Activated CD8-positive, alpha-beta T cell treated with anti-CD3 and anti-CD28 coated beads, Interleukin-2, amount 10 ng/mL, durations not matched to agents 7 days and 5 days (primary cell): ENCODE data around the gene CMTM3. TPM values are rescaled to one million over a fixed set of nuclear protein-coding genes. Genes with fewer than 3 reads are reported as not detected.

Experiments
- ATAC-seq: fragments of 150-1000 bp; cut with Tn5 transposase; one replicate; pipeline ENCODE4 v1.10.0; 2021; ENCODE audit warnings: moderate library complexity
- CTCF ChIA-PET: fragments of 350-600 bp; sonication (Branson Sonifier 250); formaldehyde crosslinking; loops from one replicate; lab custom pipeline; 2021; ENCODE audit warnings: antibody characterized with exemption; lab: Charles Lee
- POLR2A ChIA-PET: fragments of 350-600 bp; sonication (Branson Sonifier 250); formaldehyde crosslinking; loops from one replicate; lab custom pipeline; 2021; ENCODE audit warnings: antibody characterized with exemption; lab: Charles Lee
- DNase-seq: peaks from one replicate; pipeline ENCODE4 v3.0.0-alpha.2; 2020
- H3K27ac Mint-ChIP-seq: one replicate; pipeline ENCODE4 v1.8.0; 2021; ENCODE audit warnings: mild to moderate bottlenecking, mixed read lengths
- H3K27me3 Mint-ChIP-seq: one replicate; pipeline ENCODE4 v1.8.0; 2021; ENCODE audit warnings: low read depth, mixed read lengths
- H3K36me3 Mint-ChIP-seq: one replicate; pipeline ENCODE4 v1.8.0; 2021; ENCODE audit warnings: low read depth, mixed read lengths
- H3K4me1 Mint-ChIP-seq: one replicate; pipeline ENCODE4 v1.8.0; 2021; ENCODE audit warnings: low read depth, mixed read lengths
- H3K4me3 Mint-ChIP-seq: one replicate; pipeline ENCODE4 v1.8.0; 2021; ENCODE audit warnings: mild to moderate bottlenecking, mixed read lengths
- H3K9me3 Mint-ChIP-seq: one replicate; pipeline ENCODE4 v1.8.0; 2022; ENCODE audit warnings: mixed read lengths; ENCODE audit not compliant: insufficient read depth
- total RNA-seq, 2 experiments: library from RNA; stranded (reverse); gene quantifications; one replicate each; pipeline ENCODE4 v1.2.3, GENCODE V29; 2021

CMTM3 gene
- total RNA-seq, 2 experiments from 2014 or later = 102 to 104 TPM

DNA sequence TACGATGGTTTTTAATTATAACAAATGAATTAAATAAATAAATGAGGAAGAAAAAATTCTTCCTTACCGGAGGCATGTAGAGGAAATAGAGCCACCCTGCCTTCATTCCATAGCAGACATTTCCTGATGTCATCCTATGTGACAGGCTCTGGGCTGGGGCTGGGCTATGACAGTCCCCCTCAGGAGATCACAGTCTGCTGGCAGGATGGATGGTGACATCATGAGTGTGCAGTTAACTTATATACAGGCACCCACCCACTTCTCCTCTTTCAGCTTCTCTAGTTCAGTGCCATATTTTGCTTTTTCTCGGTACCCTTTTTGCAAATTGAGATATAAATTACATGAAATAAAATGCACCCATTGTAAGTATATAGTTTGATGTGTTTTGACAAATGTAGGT lies 6.4 kb upstream of the CMTM3 start:
- DNase-seq (peak; percentile 64), ATAC-seq (peak; percentile 70)
- peaks cover 58% of the 10 kb centered on the region for H3K4me1 Mint-ChIP-seq
- peak overlapping the region; percentile 92 for H3K27ac Mint-ChIP-seq
- H3K9me3 Mint-ChIP-seq = peaks cover 5% of the 10 kb centered on the region
- peaks cover 15% of the 10 kb centered on the region for H3K36me3 Mint-ChIP-seq
- peak overlapping the region; percentile 30 for H3K4me3 Mint-ChIP-seq
- ChIA-PET POLR2A (interaction anchor here (0.6 to 2.4 kb wide), 8 partner anchors 10 to 190 kb away, joined by 3 to 9 read pairs (median 4); partner anchors contain the start of genes CKLF and CMTM2), CTCF (interaction anchor here (0.6 to 4.2 kb wide), 10 partner anchors 8 to 270 kb away, joined by 3 to 25 read pairs (median 6); no protein-coding TSS in a partner anchor)
- no peaks in the 10 kb centered on the region for H3K27me3 Mint-ChIP-seq

DNA sequence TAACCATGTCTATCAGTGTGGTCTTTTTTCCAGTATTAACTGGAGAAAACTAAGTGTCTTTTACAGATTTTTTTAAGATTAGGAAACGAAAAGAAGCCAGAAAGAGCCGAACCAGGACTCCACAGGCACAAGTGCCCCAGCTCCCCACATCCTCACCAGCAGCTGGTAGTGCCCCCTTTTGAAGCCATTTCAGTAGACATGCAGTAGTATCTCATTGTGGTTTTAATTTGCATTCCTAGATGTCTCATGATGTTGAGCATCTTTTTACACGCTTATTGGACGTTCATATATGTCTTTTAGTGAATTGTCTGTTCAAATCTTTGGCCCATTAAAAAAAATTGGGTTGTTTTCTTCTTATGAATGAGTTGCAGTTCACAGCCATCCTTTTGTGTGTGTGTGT lies 4.8 kb upstream of the CMTM3 start:
- peaks cover 15% of the 10 kb centered on the region for H3K36me3 Mint-ChIP-seq
- DNase-seq (peak; percentile 52), ATAC-seq (no peak)
- ChIA-PET POLR2A (interaction anchor here (1.0 kb wide), 1 partner anchor 47 kb away, joined by 3 read pairs; the partner anchor contains the start of gene CKLF), CTCF (interaction anchor here (1.2 to 3.2 kb wide), 3 partner anchors 9 to 77 kb away, joined by 3 to 25 read pairs (median 5); no protein-coding TSS in a partner anchor)
- no peaks in the 10 kb centered on the region for H3K9me3 Mint-ChIP-seq
- H3K4me1 Mint-ChIP-seq = peaks cover 63% of the 10 kb centered on the region
- H3K27ac Mint-ChIP-seq = peak overlapping the region; percentile 78
- no peaks in the 10 kb centered on the region for H3K27me3 Mint-ChIP-seq
- peak overlapping the region; percentile 16 for H3K4me3 Mint-ChIP-seq

GRCh38 chr16:66600477-66600876 lies 4.0 kb upstream of the CMTM3 start:
- Mint-ChIP-seq H3K9me3 (no peaks in the 10 kb centered on the region), H3K4me1 (peaks cover 59% of the 10 kb centered on the region), H3K27ac (peak overlapping the region; percentile 37), H3K27me3 (no peaks in the 10 kb centered on the region), H3K4me3 (no peak overlapping the region), H3K36me3 (peaks cover 15% of the 10 kb centered on the region)
- ATAC-seq = no peak
- CTCF ChIA-PET = interaction anchor here (1.4 kb wide), 2 partner anchors 8 to 10 kb away, joined by 4 to 5 read pairs; no protein-coding TSS in a partner anchor
- POLR2A ChIA-PET = no interaction called here
- no peak for DNase-seq

- Mint-ChIP-seq H3K4me1 (peaks cover 62% of the 10 kb centered on the region), H3K27ac (no peak overlapping the region), H3K9me3 (no peaks in the 10 kb centered on the region), H3K36me3 (peaks cover 21% of the 10 kb centered on the region), H3K27me3 (no peaks in the 10 kb centered on the region), H3K4me3 (no peak overlapping the region)
- CTCF ChIA-PET = interaction anchor here (1.4 kb wide), 1 partner anchor 11 kb away, joined by 4 read pairs; no protein-coding TSS in a partner anchor
- no peak for ATAC-seq
- no peak for DNase-seq
- POLR2A ChIA-PET = no interaction called here
These were observed 3.0 kb upstream of the CMTM3 start for GRCh38 chr16:66601471-66601870.

DNA sequence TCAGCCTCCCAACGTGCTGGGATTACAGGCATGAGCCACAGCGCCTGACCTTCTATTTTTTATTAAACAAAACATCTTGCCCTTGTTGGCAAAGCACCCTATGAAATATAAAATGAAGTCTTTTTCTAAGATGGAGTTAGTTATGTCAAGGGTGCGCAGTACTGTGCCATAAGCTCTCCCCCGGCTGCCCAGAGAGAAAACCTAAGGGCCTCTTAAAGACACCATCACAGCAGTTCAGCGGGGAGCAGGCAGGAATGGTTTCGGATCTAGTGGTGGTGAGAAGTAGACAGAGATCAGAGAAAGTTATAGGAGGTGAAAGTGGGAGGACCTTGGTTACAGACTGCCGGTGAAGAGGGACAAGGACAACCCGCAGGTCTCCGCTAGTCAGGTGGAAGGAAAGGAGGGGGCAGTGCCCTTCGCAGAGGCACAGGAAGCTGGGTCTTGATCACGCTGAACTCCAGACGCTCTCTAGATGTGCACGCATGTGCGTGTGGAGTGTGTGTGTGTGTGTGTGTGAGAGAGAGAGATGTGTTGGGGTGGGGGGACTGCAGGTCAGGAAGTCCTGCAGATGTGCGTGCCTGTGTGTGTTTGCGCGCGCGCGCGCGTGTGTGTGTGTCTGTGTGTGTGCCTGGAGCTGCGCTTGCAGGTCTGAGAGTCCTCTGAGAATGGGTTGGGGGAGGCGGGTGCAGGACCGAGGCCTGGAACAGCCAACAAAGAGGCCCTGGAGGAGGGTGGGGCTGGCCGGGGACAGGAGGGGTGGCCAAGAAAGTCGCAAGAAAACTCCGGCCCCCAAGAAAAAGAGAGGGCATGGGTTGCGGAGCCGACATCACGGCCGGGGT lies 748 bp upstream of the CMTM3 start:
- CTCF ChIA-PET = interaction anchor here (0.7 to 2.7 kb wide), 12 partner anchors 9 to 198 kb away, joined by 3 to 19 read pairs (median 4); partner anchors contain the start of gene CKLF
- no peaks in the 10 kb centered on the region for H3K27me3 Mint-ChIP-seq
- peak; percentile 92 for DNase-seq
- POLR2A ChIA-PET = interaction anchor here (0.6 to 1.8 kb wide), 17 partner anchors 10 to 556 kb away, joined by 3 to 21 read pairs (median 3); partner anchors contain the start of gene CKLF
- peak; percentile 69 for ATAC-seq
- no peaks in the 10 kb centered on the region for H3K9me3 Mint-ChIP-seq
- peak overlapping the region; percentile 98 for H3K27ac Mint-ChIP-seq
- peak overlapping the region; percentile 90 for H3K4me3 Mint-ChIP-seq
- H3K4me1 Mint-ChIP-seq = peaks cover 63% of the 10 kb centered on the region
- H3K36me3 Mint-ChIP-seq = peaks cover 37% of the 10 kb centered on the region

DNA sequence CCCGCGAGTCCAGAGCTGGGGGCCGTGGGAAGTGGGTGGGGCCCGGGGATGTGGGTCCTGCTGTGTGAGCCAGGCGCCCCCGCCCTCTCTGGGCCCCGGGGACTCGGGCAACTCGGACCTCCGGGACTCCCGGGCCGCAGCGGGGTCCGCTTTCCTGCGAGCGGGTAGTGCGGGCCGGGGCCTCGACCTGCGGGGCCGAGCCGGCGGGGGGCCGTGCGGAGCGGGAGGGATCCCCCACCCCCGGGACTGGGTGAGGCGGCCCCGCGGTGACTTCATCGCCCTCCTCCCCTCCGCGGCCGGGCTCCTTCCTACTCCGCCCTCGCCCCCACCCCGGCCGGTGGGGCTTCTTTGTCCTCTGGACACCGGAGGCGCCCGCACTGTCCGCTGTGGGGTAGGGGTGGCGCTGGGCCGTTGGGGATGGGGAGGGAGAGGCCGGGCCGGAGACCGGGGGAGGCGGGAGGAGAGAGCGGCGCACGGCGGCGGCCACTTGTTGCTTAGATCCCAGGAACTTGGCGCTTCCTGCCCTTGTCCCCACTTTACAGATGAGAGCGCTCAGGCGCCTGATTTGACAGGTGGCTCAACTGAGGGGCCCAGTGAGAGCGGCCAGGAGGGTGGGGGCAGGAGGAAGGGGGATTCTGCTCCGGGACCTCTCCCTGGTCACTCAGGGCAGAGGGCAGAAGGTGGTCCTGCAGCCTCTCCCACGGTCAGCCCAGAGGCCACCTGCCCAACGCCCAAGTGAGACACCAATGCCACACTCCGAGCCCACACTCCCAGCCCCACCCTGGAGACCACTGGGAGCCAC lies 874 bp downstream of the CMTM3 start:
- H3K27me3 Mint-ChIP-seq = no peaks in the 10 kb centered on the region
- no peaks in the 10 kb centered on the region for H3K9me3 Mint-ChIP-seq
- CTCF ChIA-PET = interaction anchor here (0.7 to 4.3 kb wide), 6 partner anchors 42 to 199 kb away, joined by 3 to 48 read pairs (median 12); partner anchors contain the start of gene CKLF

GRCh38 chr16:66605979-66606751 lies 1.7 kb downstream of the CMTM3 start:
- H3K9me3 Mint-ChIP-seq = no peaks in the 10 kb centered on the region
- peaks cover 43% of the 10 kb centered on the region for H3K36me3 Mint-ChIP-seq
- peak overlapping the region; percentile 89 for H3K27ac Mint-ChIP-seq
- CTCF ChIA-PET = interaction anchor here (0.8 to 4.4 kb wide), 7 partner anchors 9 to 200 kb away, joined by 3 to 48 read pairs (median 8); no protein-coding TSS in a partner anchor
- DNase-seq (peak; percentile 37), ATAC-seq (no peak)
- no peaks in the 10 kb centered on the region for H3K27me3 Mint-ChIP-seq
- H3K4me1 Mint-ChIP-seq = peaks cover 46% of the 10 kb centered on the region
- peak overlapping the region; percentile 82 for H3K4me3 Mint-ChIP-seq
- POLR2A ChIA-PET = no interaction called here

More for the DNA sequence above, 874 bp downstream of the CMTM3 start:
- H3K36me3 Mint-ChIP-seq = peaks cover 45% of the 10 kb centered on the region
- peaks cover 51% of the 10 kb centered on the region for H3K4me1 Mint-ChIP-seq
- POLR2A ChIA-PET = interaction anchor here (0.6 to 1.0 kb wide), 3 partner anchors 53 to 225 kb away, joined by 3 to 7 read pairs (median 3); partner anchors contain the start of genes CKLF and NAE1
- peak; percentile 11 for ATAC-seq
- peak overlapping the region; percentile 82 for H3K4me3 Mint-ChIP-seq
- DNase-seq = peak; percentile 45
- H3K27ac Mint-ChIP-seq = peak overlapping the region; percentile 89

GRCh38 chr16:66608241-66609138 lies 4.0 kb downstream of the CMTM3 start:
- Mint-ChIP-seq H3K4me3 (no peak overlapping the region), H3K36me3 (peaks cover 60% of the 10 kb centered on the region)
- POLR2A ChIA-PET = interaction anchor here (0.5 to 2.0 kb wide), 5 partner anchors 10 to 1332 kb away, joined by 3 to 8 read pairs (median 5); partner anchors contain the start of gene CKLF

GRCh38 chr16:66609139-66609510 lies 4.6 kb downstream of the CMTM3 start:
- no peaks in the 10 kb centered on the region for H3K27me3 Mint-ChIP-seq
- ATAC-seq (no peak), DNase-seq (no peak)
- no peak overlapping the region for H3K27ac Mint-ChIP-seq
- ChIA-PET CTCF (interaction anchor here (0.6 to 4.4 kb wide), 39 partner anchors 9 to 265 kb away, joined by 3 to 48 read pairs (median 5); partner anchors contain the start of genes CKLF, CMTM2, NAE1 and TK2), POLR2A (interaction anchor here (0.5 to 2.0 kb wide), 4 partner anchors 12 to 1332 kb away, joined by 3 to 8 read pairs (median 6); partner anchors contain the start of gene CKLF)
- H3K9me3 Mint-ChIP-seq = no peaks in the 10 kb centered on the region
- no peak overlapping the region for H3K4me3 Mint-ChIP-seq
- peaks cover 32% of the 10 kb centered on the region for H3K4me1 Mint-ChIP-seq
- peaks cover 62% of the 10 kb centered on the region for H3K36me3 Mint-ChIP-seq

More at GRCh38 chr16:66608241-66609138, 4.0 kb downstream of the CMTM3 start:
- Mint-ChIP-seq H3K9me3 (no peaks in the 10 kb centered on the region), H3K27ac (peak overlapping the region; percentile 79), H3K27me3 (no peaks in the 10 kb centered on the region), H3K4me1 (peaks cover 37% of the 10 kb centered on the region)
- ATAC-seq (peak; percentile 27), DNase-seq (peak; percentile 85)
- CTCF ChIA-PET = interaction anchor here (0.6 to 4.4 kb wide), 51 partner anchors 8 to 318 kb away, joined by 3 to 48 read pairs (median 5); partner anchors contain the start of genes CKLF, CMTM2, CMTM4 and DYNC1LI2
